Peyer's patch (tissue), 4 donors: ENCODE measurements around the gene HPS1. TPM values are rescaled to one million over a fixed set of nuclear protein-coding genes. Genes with fewer than 3 reads are reported as not detected.
"Not testable (repeated sequence)": the region's sequence is repeated elsewhere in the genome, so short reads cannot be mapped to it uniquely, and the experiment has no call there.

Source experiments
- DNase-seq, 3 donors: peaks; one replicate each; pipeline ENCODE4 v3.0.0-alpha.2; 2017 to 2019
- H3K27ac ChIP-seq, 4 donors: fragments of 200-600 bp; sonication (generic); one replicate each; pipeline ENCODE4 v1.5.1; 2016 to 2019
- H3K27me3 ChIP-seq, 2 donors: fragments of 200-600 bp; sonication (generic); one replicate each; pipeline ENCODE4 v1.5.1; 2019
- H3K36me3 ChIP-seq, 3 donors: fragments of 200-600 bp; sonication (generic); one replicate each; pipeline ENCODE4 v1.5.1; 2016 to 2019
- H3K4me1 ChIP-seq, 4 donors: fragments of 200-600 bp; sonication (generic); one replicate each; pipeline ENCODE4 v1.5.1; 2016 to 2019
- H3K4me3 ChIP-seq, 4 donors: fragments of 200-600 bp; sonication (generic); 1 replicate in 3 of 4; 2 replicates in 1 of 4; pipeline ENCODE4 v1.5.1; 2016 to 2019; ENCODE audit warnings: mild to moderate bottlenecking in 1 of 4
- H3K9me3 ChIP-seq, 4 donors: fragments of 200-600 bp; sonication (generic); one replicate each; pipeline ENCODE4 v1.5.1; 2016 to 2019; ENCODE audit warnings: mild to moderate bottlenecking in 1 of 4
- CTCF ChIP-seq, 6 experiments: fragments of 450-650 bp in 4 of 6; fragments of 200-600 bp in 2 of 6; sonication (generic) in 1 of 6; IDR thresholded peaks; one replicate each; pipeline ENCODE4 v1.5.1; 2017 to 2019; ENCODE audit warnings: antibody characterized with exemption in 6 of 6, mild to moderate bottlenecking in 3 of 6, moderate library complexity in 1 of 6
- POLR2A ChIP-seq, 2 donors: fragments of 450-650 bp; IDR thresholded peaks; one replicate each; pipeline ENCODE4 v1.5.1; 2017; ENCODE audit warnings: antibody characterized with exemption in 2 of 2, mild to moderate bottlenecking in 2 of 2, moderate library complexity in 2 of 2
- total RNA-seq, 4 donors: library from RNA; depleted of rRNA; stranded (reverse); fragments of >200 nt; gene quantifications; one replicate each; pipeline ENCODE4 v1.1.0, GENCODE V29; 2016

The HPS1 gene
- total RNA-seq, 4 donors from 2014 or later: 109 to 221 (median 136) TPM

- Histone ChIP-seq H3K4me3 (no peak overlapping the region), H3K9me3 (no peaks in the 10 kb centered on the region), H3K27me3 (no peaks in the 10 kb centered on the region), H3K36me3 (peaks cover 0 to 5% (median 0%) of the 10 kb centered on the region in 3 donors), H3K27ac (no peak overlapping the region), H3K4me1 (no peaks in the 10 kb centered on the region)
- no peak for DNase-seq
- no peak for TF ChIP-seq CTCF (IDR thresholded peaks at IDR 0.05)
- no peak for TF ChIP-seq POLR2A (IDR thresholded peaks at IDR 0.05)
Observed at GRCh38 chr10:98389398-98389797, 57.3 kb downstream of the HPS1 start.

GRCh38 chr10:98388101-98388655 is 58.6 kb downstream of the HPS1 start:
- Histone ChIP-seq H3K27me3 (no peaks in the 10 kb centered on the region), H3K27ac (no peak overlapping the region), H3K4me3 (no peak overlapping the region), H3K9me3 (no peaks in the 10 kb centered on the region), H3K36me3 (peaks cover 0 to 9% (median 0%) of the 10 kb centered on the region in 3 donors), H3K4me1 (no peaks in the 10 kb centered on the region)
- no peak for DNase-seq
- TF ChIP-seq CTCF (IDR thresholded peaks at IDR 0.05): no peak
- no peak for TF ChIP-seq POLR2A (IDR thresholded peaks at IDR 0.05)

GRCh38 chr10:98384531-98385133 is 62.1 kb downstream of the HPS1 start:
- DNase-seq: no peak
- Histone ChIP-seq H3K27ac (no peak overlapping the region), H3K4me3 (no peak overlapping the region), H3K9me3 (no peaks in the 10 kb centered on the region), H3K36me3 (peaks cover 0 to 9% (median 0%) of the 10 kb centered on the region in 3 donors), H3K4me1 (no peaks in the 10 kb centered on the region), H3K27me3 (no peaks in the 10 kb centered on the region)
- no peak for TF ChIP-seq POLR2A (IDR thresholded peaks at IDR 0.05)

GRCh38 chr10:98383869-98384268 is 62.9 kb downstream of the HPS1 start:
- no peak overlapping the region for H3K4me3 ChIP-seq
- no peaks in the 10 kb centered on the region for H3K4me1 ChIP-seq
- no peak for DNase-seq
- no peaks in the 10 kb centered on the region for H3K27me3 ChIP-seq
- TF ChIP-seq POLR2A (IDR thresholded peaks at IDR 0.05) (no peak), CTCF (IDR thresholded peaks at IDR 0.05) (no peak)
- H3K27ac ChIP-seq: no peak overlapping the region
- peaks cover 0 to 9% (median 0%) of the 10 kb centered on the region in 3 donors for H3K36me3 ChIP-seq
- no peaks in the 10 kb centered on the region for H3K9me3 ChIP-seq

GRCh38 chr10:98383134-98383667 is 63.5 kb downstream of the HPS1 start:
- DNase-seq, H3K9me3 ChIP-seq, H3K27me3 ChIP-seq, H3K4me1 ChIP-seq, H3K4me3 ChIP-seq, H3K36me3 ChIP-seq, H3K27ac ChIP-seq: not testable (repeated sequence)

- Histone ChIP-seq H3K4me3 (no peak overlapping the region), H3K4me1 (no peaks in the 10 kb centered on the region)
- DNase-seq: no peak
Observed at GRCh38 chr10:98382691-98383101, 64.0 kb downstream of the HPS1 start.

More at GRCh38 chr10:98382691-98383101, 64.0 kb downstream of the HPS1 start:
- TF ChIP-seq POLR2A (IDR thresholded peaks at IDR 0.05) (no peak), CTCF (IDR thresholded peaks at IDR 0.05) (no peak)
- Histone ChIP-seq H3K9me3 (peaks cover 0 to under 1% (median 0%) of the 10 kb centered on the region in 4 donors), H3K27me3 (no peaks in the 10 kb centered on the region), H3K36me3 (peaks cover 0 to 9% (median 0%) of the 10 kb centered on the region in 3 donors), H3K27ac (no peak overlapping the region)
